Spleen (tissue), 11 donors: Measurements from ENCODE around the gene SLC16A1. TPM values are rescaled to one million over a fixed set of nuclear protein-coding genes. Genes with fewer than 3 reads are reported as not detected.
"Not testable (repeated sequence)": the region's sequence is repeated elsewhere in the genome, so short reads cannot be mapped to it uniquely, and the experiment has no call there.

ENCODE experiments used
- DNase-seq: peaks from one replicate; pipeline ENCODE4 v3.0.0-alpha.2; 2020
- H3K27ac ChIP-seq, 8 donors: fragments of 200-600 bp; sonication (generic) in 7 of 8; 1 replicate in 4 of 8; 2 replicates in 4 of 8; pipeline versions ENCODE4 v1.5.0 to v1.8.0; 2016 to 2021; ENCODE audit warnings: inconsistent platforms in 4 of 8, mild to moderate bottlenecking in 4 of 8, moderate library complexity in 1 of 8
- H3K27me3 ChIP-seq, 7 donors: fragments of 200-600 bp; sonication (generic) in 6 of 7; replicated peaks in 1 of 7; 1 replicate in 4 of 7; 2 replicates in 3 of 7; pipeline versions ENCODE4 v1.5.0 to v1.8.0; 2016 to 2021; ENCODE audit warnings: inconsistent platforms in 3 of 7, mild to moderate bottlenecking in 1 of 7
- H3K36me3 ChIP-seq, 6 donors: fragments of 200-600 bp; sonication (generic) in 5 of 6; 1 replicate in 4 of 6; 2 replicates in 2 of 6; pipeline versions ENCODE4 v1.5.0 to v1.8.0; 2016 to 2021; ENCODE audit warnings: inconsistent platforms in 2 of 6
- H3K4me1 ChIP-seq, 6 donors: fragments of 200-600 bp; sonication (generic) in 5 of 6; 1 replicate in 3 of 6; 2 replicates in 3 of 6; pipeline versions ENCODE4 v1.5.0 to v1.8.0; 2016 to 2021; ENCODE audit warnings: inconsistent platforms in 3 of 6
- H3K4me3 ChIP-seq, 8 donors: fragments of 200-600 bp; sonication (generic) in 7 of 8; 1 replicate in 4 of 8; 2 replicates in 4 of 8; pipeline versions ENCODE4 v1.5.0 to v1.8.0; 2016 to 2021; ENCODE audit warnings: inconsistent platforms in 4 of 8, mild to moderate bottlenecking in 4 of 8, moderate library complexity in 2 of 8
- H3K9me3 ChIP-seq, 8 donors: fragments of 200-600 bp; sonication (generic) in 7 of 8; 1 replicate in 4 of 8; 2 replicates in 4 of 8; pipeline versions ENCODE4 v1.5.0 to v1.8.0; 2016 to 2021; ENCODE audit warnings: inconsistent platforms in 4 of 8
- POLR2A ChIP-seq, 3 donors: fragments of 450-650 bp; IDR thresholded peaks; one replicate each; pipeline ENCODE4 v1.5.1; 2017; ENCODE audit warnings: antibody characterized with exemption in 3 of 3, mild to moderate bottlenecking in 1 of 3
- POLR2AphosphoS5 ChIP-seq, 3 donors: sonication (generic); formaldehyde crosslinking; IDR thresholded peaks; one replicate each; pipeline ENCODE4 v1.5.1; 2017; ENCODE audit warnings: antibody characterized with exemption in 3 of 3
- WGBS, 5 donors: extraction: QIAGEN DNeasy Blood & Tissue Kit in 3 of 5; methylation state at CpG; one replicate each; pipeline versions ENCODE4 v1.1.5 to v1.1.7; 2013 to 2018; 5-methylcytosine and 5-hydroxymethylcytosine counted together
- intact Hi-C: fragments of 100-400 bp; cut with DNase I; formaldehyde crosslinking; loops from one replicate; pipeline ENCODE4 v1.15.0; 2023; ENCODE audit warnings: low total_unique reads
- polyA plus RNA-seq, 3 donors: library from polyadenylated mRNA; stranded (reverse); fragments of 200-250 nt; gene quantifications; one replicate each; pipeline ENCODE4 v1.2.1, GENCODE V29; 2013
- total RNA-seq, 7 donors: library from RNA; depleted of rRNA in 3 of 7; stranded (reverse); fragments of >200 nt in 3 of 7; fragmentation: NEBNext Ultra II Directional in 4 of 7; extraction: Animal tissue kit (Norgen Biotek cat#: 25700) in 4 of 7; gene quantifications; one replicate each; pipeline versions ENCODE4 v1.1.0 to v1.2.1, GENCODE V29; 2016 to 2021
- TF ChIP-seq, protein P1 (sequence below), 11 experiments: fragments of 200-600 bp in 7 of 11; fragments of 450-650 bp in 4 of 11; sonication (generic) in 4 of 11; IDR thresholded peaks in 8 of 11; conservative IDR thresholded peaks in 3 of 11; 1 replicate in 7 of 11; 2 replicates in 4 of 11; pipeline versions ENCODE4 v1.4.0 to v1.8.0; 2016 to 2021; ENCODE audit warnings: antibody characterized with exemption in 11 of 11, inconsistent platforms in 4 of 11, mild to moderate bottlenecking in 1 of 11
- donor health status: healthy with polysubstance abuse.
- donor health status: DM: no; HTN: no; CAD: no; lungs with moderate emphysema.
- donor health status: DM: no; HTN: no; CAD: no.
- donor health status: Bipolar disorder and iron deficiency.
- donor health status: healthy.
- donor health status: DM: no; HTN: no; CAD: no.
- donor health status: DM: yes; HTN: yes; CAD: no.

The SLC16A1 gene
- total and polyA plus RNA-seq, 10 donors: 2.9 to 24.6 (median 18.2) TPM

DNA sequence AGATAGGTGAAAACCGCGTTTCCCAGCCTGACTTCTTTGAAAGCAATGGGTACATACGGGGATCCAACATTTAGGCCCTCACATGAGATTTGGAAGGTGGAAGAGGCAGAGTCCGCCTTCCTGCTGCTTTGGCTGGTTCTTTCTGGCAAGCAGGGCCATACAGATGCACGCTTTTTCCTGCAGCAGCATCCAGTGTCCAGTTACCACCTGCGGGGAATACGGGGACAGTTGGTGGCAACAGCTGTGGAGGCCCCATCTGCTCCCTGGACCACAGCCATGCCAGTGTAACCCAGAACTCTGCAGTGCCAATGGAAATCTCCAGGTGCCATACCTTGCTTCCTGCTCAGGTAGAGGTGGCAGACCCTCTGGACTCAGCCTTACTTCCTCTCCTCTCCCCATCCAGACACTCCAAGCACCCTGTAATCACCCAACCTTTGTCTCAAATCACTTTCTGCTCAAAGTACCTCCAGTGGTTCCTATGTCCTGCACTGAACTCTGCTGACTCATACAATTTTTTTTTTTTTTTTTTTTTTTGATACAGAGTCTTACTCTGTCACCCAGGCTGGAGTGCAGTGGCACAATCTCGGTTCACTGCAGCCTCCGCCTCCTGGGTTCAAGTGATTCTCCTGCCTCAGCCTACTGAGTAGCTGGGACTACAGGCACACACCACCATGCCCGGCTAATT, 68.3 kb downstream of the SLC16A1 start:
- WGBS, 5 donors: 88 to 96% (median 89%) methylated on average over 7 to 10 of the region's 10 CpGs
- intact Hi-C loops: loop anchor here (10.0 kb wide), 1 partner anchor 157 kb away; no protein-coding TSS in a partner anchor

DNA sequence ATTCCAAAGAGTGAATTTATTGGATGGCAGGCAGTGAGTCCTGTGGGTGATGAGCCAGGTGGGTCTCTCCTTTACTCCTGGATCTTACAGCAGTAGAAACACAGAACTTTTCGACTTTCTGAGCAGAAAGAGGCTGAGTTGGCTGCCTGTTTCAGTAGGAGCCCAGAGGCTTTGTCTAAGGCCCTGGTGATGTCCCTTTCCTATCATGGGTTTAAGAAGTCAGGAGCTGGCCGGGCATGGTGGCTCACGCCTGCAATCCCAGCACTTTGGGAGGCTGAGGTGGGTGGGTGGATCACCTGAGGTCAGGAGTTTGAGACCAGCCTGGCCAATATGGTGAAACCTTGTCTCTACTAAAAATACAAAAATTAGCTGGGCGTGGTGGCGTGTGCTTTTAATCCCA, 71.0 kb downstream of the SLC16A1 start:
- intact Hi-C loops: loop anchor here (10.0 kb wide), 1 partner anchor 160 kb away; no protein-coding TSS in a partner anchor
- 90 to 97% (median 94%) methylated on average over 5 of the region's 5 CpGs for WGBS, 5 donors
- H3K9me3 ChIP-seq, H3K36me3 ChIP-seq, H3K4me3 ChIP-seq, H3K27me3 ChIP-seq, H3K27ac ChIP-seq, DNase-seq: not testable (repeated sequence)
- H3K4me1 ChIP-seq: peaks cover 0 to 16% (median 0%) of the 10 kb centered on the region in 6 donors

More for the DNA sequence above, 68.3 kb downstream of the SLC16A1 start:
- Histone ChIP-seq H3K36me3 (no peaks in the 10 kb centered on the region), H3K9me3 (peaks cover 0 to under 1% (median 0%) of the 10 kb centered on the region in 8 donors), H3K27ac (no peak overlapping the region), H3K4me3 (no peak overlapping the region), H3K27me3 (no peaks in the 10 kb centered on the region), H3K4me1 (peaks cover 0 to 2% (median 0%) of the 10 kb centered on the region in 6 donors)
- no peak for TF ChIP-seq POLR2AphosphoS5 (IDR thresholded peaks at IDR 0.05)
- no peak for TF ChIP-seq POLR2A (IDR thresholded peaks at IDR 0.05)
- TF ChIP-seq, protein P1, sequence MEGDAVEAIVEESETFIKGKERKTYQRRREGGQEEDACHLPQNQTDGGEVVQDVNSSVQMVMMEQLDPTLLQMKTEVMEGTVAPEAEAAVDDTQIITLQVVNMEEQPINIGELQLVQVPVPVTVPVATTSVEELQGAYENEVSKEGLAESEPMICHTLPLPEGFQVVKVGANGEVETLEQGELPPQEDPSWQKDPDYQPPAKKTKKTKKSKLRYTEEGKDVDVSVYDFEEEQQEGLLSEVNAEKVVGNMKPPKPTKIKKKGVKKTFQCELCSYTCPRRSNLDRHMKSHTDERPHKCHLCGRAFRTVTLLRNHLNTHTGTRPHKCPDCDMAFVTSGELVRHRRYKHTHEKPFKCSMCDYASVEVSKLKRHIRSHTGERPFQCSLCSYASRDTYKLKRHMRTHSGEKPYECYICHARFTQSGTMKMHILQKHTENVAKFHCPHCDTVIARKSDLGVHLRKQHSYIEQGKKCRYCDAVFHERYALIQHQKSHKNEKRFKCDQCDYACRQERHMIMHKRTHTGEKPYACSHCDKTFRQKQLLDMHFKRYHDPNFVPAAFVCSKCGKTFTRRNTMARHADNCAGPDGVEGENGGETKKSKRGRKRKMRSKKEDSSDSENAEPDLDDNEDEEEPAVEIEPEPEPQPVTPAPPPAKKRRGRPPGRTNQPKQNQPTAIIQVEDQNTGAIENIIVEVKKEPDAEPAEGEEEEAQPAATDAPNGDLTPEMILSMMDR (IDR thresholded peaks at IDR 0.05 in 8 of 11, conservative IDR thresholded peaks at IDR 0.05 in 3 of 11): no peak
- no peak for DNase-seq

DNA sequence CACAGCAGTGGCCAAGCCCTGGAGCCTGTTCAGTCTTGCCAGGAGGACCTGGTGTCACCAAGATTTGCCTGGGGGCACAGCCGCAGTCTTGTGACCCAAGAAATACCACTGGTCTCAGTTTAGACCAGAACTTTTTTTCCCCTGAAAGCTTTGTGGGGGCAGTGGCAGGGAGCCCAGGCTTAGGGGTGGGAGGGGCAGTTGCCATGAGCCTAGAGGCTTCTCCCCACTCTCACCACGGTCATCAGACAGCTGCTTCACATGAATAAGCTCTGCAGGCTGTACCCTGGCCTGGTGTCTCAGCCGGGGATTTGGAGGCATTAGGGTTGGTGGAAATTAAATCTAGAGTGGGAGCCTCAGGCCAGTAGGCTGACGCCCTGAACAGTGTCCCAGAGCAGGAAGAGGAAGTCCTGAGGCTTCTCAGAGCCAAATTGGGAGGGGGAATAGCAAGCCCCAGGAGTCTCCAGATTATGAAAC, 73.7 kb downstream of the SLC16A1 start:
- DNase-seq: no peak
- H3K4me1 ChIP-seq: peaks cover 0 to 16% (median 0%) of the 10 kb centered on the region in 6 donors
- peak overlapping the region in 4 of 8 donors; percentile 3 to 57 (median 38) for H3K27ac ChIP-seq
- intact Hi-C loops: loop anchor here (10.0 kb wide), 1 partner anchor 162 kb away; no protein-coding TSS in a partner anchor
- no peaks in the 10 kb centered on the region for H3K9me3 ChIP-seq
- H3K36me3 ChIP-seq: no peaks in the 10 kb centered on the region
- TF ChIP-seq POLR2AphosphoS5 (IDR thresholded peaks at IDR 0.05) (no peak), POLR2A (IDR thresholded peaks at IDR 0.05) (no peak)
- TF ChIP-seq, protein P1 (IDR thresholded peaks at IDR 0.05 in 8 of 11, conservative IDR thresholded peaks at IDR 0.05 in 3 of 11): no peak
- no peaks in the 10 kb centered on the region for H3K27me3 ChIP-seq
- WGBS, 5 donors: 55 to 75% (median 70%) methylated on average over 4 of the region's 4 CpGs
- no peak overlapping the region for H3K4me3 ChIP-seq

DNA sequence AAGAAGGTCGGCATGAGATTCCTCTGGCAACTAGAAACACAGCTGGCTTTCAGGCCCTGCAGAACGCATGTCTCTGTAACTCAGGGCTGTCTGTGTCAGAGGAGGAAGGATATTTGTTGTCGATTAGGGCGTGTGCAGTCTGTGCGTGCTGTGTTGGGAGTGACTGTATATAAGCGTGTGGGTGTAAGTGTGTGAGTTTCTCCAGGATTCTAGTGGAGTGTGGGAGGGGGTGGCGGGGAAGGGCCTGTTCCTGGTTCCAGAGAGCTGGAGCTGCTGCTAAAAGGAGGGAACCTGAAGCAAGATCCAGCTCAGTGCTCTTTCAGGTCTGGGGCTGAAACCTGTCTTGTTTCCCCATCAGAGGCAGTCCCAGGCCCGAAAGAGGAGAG, 74.3 kb downstream of the SLC16A1 start:
- intact Hi-C loops: loop anchor here (10.0 kb wide), 1 partner anchor 163 kb away; no protein-coding TSS in a partner anchor
- H3K9me3 ChIP-seq: no peaks in the 10 kb centered on the region
- H3K36me3 ChIP-seq: no peaks in the 10 kb centered on the region
- no peak overlapping the region for H3K4me3 ChIP-seq
- peaks cover 0 to 16% (median 0%) of the 10 kb centered on the region in 6 donors for H3K4me1 ChIP-seq
- H3K27me3 ChIP-seq: no peaks in the 10 kb centered on the region
- TF ChIP-seq POLR2AphosphoS5 (IDR thresholded peaks at IDR 0.05) (no peak), POLR2A (IDR thresholded peaks at IDR 0.05) (no peak)
- TF ChIP-seq, protein P1 (IDR thresholded peaks at IDR 0.05 in 8 of 11, conservative IDR thresholded peaks at IDR 0.05 in 3 of 11): no peak
- peak overlapping the region in 2 of 8 donors; percentile 30 to 57 for H3K27ac ChIP-seq
- 69 to 91% (median 89%) methylated on average over 8 of the region's 8 CpGs for WGBS, 5 donors
- DNase-seq: no peak
